K562 (cell line): ENCODE results near the gene HAUS2. TPM values are rescaled to one million over a fixed set of nuclear protein-coding genes. Genes with fewer than 3 reads are reported as not detected.
A peak's percentile ranks its signal among the peaks of the same experiment; 100 is the strongest.

Source experiments
- ATF7 ChIP-seq: fragments of 450-650 bp; IDR thresholded peaks from 2 replicates; pipeline ENCODE4 v1.7.1; 2014; ENCODE audit warnings: mild to moderate bottlenecking, moderate library complexity
- CBX1 ChIP-seq: sonication (generic); IDR thresholded peaks from 2 replicates; pipeline ENCODE4 v1.6.1; 2016; ENCODE audit warnings: antibody characterized with exemption, low read depth, mild to moderate bottlenecking
- CUX1 ChIP-seq: fragments of 200-800 bp; sonication (Bioruptor generic); IDR thresholded peaks from 2 replicates; pipeline ENCODE4 v1.6.1; 2016; ENCODE audit warnings: missing genetic modification characterization, missing compliant biosample characterization
- KAT7 ChIP-seq: sonication (generic); formaldehyde crosslinking; IDR thresholded peaks from 2 replicates; pipeline ENCODE4 v1.8.0; 2022; ENCODE audit warnings: missing genetic modification reagents, mild to moderate bottlenecking, borderline replicate concordance
- MCM2 ChIP-seq: fragments of 450-650 bp; IDR thresholded peaks from 2 replicates; pipeline ENCODE4 v1.6.1; 2017; ENCODE audit warnings: low read depth, mild to moderate bottlenecking
- NFRKB ChIP-seq: fragments of 450-650 bp; IDR thresholded peaks from 2 replicates; pipeline ENCODE4 v1.6.1; 2016; ENCODE audit warnings: low read depth
- PCBP1 ChIP-seq: fragments of 200-400 bp; formaldehyde crosslinking; IDR thresholded peaks from 2 replicates; pipeline ENCODE4 v1.6.1; 2018; ENCODE audit warnings: mild to moderate bottlenecking, low read depth, low read length; ENCODE audit not compliant: poor library complexity, severe bottlenecking
- PTBP1 ChIP-seq: fragments of 200-400 bp; formaldehyde crosslinking; IDR thresholded peaks from 2 replicates; pipeline ENCODE4 v1.6.1; 2017; ENCODE audit warnings: low read depth, low read length
- TGIF2 ChIP-seq: sonication (generic); formaldehyde crosslinking; IDR thresholded peaks from 2 replicates; pipeline ENCODE4 v1.8.1; 2022; ENCODE audit warnings: mild to moderate bottlenecking, missing genetic modification reagents, moderate library complexity
- ZBTB43 ChIP-seq: sonication (generic); formaldehyde crosslinking; IDR thresholded peaks from 2 replicates; pipeline ENCODE4 v1.8.0; 2023; ENCODE audit warnings: mild to moderate bottlenecking, missing genetic modification reagents
- ZMIZ1 ChIP-seq, 2 experiments: fragments of 150-350 bp in 1 of 2; IDR thresholded peaks; 2 replicates each; pipeline ENCODE4 v1.6.1; 2012 to 2016; ENCODE audit warnings: low read depth in 2 of 2, low read length in 2 of 2, mild to moderate bottlenecking in 1 of 2, moderate library complexity in 1 of 2
- ZNF740 ChIP-seq, 3 experiments: fragments of 200-800 bp in 1 of 3; sonication (Bioruptor generic) in 1 of 3; sonication (generic) in 1 of 3; formaldehyde crosslinking in 1 of 3; IDR thresholded peaks; 2 replicates each; pipeline versions ENCODE4 v1.6.1 to v1.8.0; 2016 to 2022; ENCODE audit warnings: mild to moderate bottlenecking in 2 of 3, missing compliant biosample characterization in 2 of 3, missing genetic modification characterization in 2 of 3, missing genetic modification reagents in 1 of 3
- polyA plus RNA-seq, 8 experiments: library from polyadenylated mRNA; depleted of rRNA in 4 of 8; stranded (reverse) in 5 of 8; unstranded in 3 of 8; fragments of >200 nt; fragmentation: Nextera tagmentation in 2 of 8; fragmentation: Illumina TruSeq in 1 of 8; extraction: Ambion mirVana in 2 of 8; extraction: Trizol in 1 of 8; gene quantifications; 2 replicates each; pipeline versions ENCODE4 v1.2.1 to v1.2.3, GENCODE V29; 2011 to 2014; ENCODE audit warnings: inconsistent platforms in 1 of 8, missing spikeins in 1 of 8
- total RNA-seq, 7 experiments: library from RNA; depleted of rRNA in 6 of 7; stranded (reverse); fragments of >200 nt in 6 of 7; fragmentation: Illumina TruSeq in 2 of 7; extraction: Trizol in 2 of 7; gene quantifications; 2 replicates each; pipeline versions ENCODE4 v1.2.1 to v1.2.3, GENCODE V29; 2011 to 2021; ENCODE audit warnings: low replicate concordance in 1 of 7
- TF ChIP-seq, protein P1 (sequence below), 2 experiments: fragments of 450-650 bp; IDR thresholded peaks; 2 replicates each; pipeline ENCODE4 v1.6.1; 2016

HAUS2 gene
- total and polyA plus RNA-seq, 9 of the 15 experiments (the other 6 are each of a cell fraction or from before 2014, with no cell fraction given) = 30.6 to 64.9 (median 54.1) TPM

- TF ChIP-seq ZMIZ1 (IDR thresholded peaks at IDR 0.05; ENCODE audit: low read depth in 2 of 2, low read length in 2 of 2) (no peak), NFRKB (no peak), PCBP1 (no peak), ZBTB43 (CRISPR knock-in tag) (no peak), CUX1 (CRISPR knock-in tag) (no peak), MCM2 (no peak), CBX1 (no peak), PTBP1 (no peak), KAT7 (CRISPR knock-in tag) (0 out of 2 replicates have a peak, but pooled peaks have one; percentile 45), ZNF740 (CRISPR knock-in tag; IDR thresholded peaks at IDR 0.05) (no peak), ZNF740 (tag; IDR thresholded peaks at IDR 0.05) (no peak), TGIF2 (CRISPR knock-in tag) (no peak), ATF7 (peak; percentile 53)
- TF ChIP-seq, protein P1, sequence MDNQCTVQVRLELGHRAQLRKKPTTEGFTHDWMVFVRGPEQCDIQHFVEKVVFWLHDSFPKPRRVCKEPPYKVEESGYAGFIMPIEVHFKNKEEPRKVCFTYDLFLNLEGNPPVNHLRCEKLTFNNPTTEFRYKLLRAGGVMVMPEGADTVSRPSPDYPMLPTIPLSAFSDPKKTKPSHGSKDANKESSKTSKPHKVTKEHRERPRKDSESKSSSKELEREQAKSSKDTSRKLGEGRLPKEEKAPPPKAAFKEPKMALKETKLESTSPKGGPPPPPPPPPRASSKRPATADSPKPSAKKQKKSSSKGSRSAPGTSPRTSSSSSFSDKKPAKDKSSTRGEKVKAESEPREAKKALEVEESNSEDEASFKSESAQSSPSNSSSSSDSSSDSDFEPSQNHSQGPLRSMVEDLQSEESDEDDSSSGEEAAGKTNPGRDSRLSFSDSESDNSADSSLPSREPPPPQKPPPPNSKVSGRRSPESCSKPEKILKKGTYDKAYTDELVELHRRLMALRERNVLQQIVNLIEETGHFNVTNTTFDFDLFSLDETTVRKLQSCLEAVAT (IDR thresholded peaks at IDR 0.05) = peak in 1 of 2 experiments; percentile 95; a peak in 2 of 4 replicates
Measured at GRCh38 chr15:42584031-42584765, 35.6 kb downstream of the HAUS2 start (continued).
